Renal pelvis (tissue), 4 donors: ENCODE data around the gene SMIM10L2A. TPM values are rescaled to one million over a fixed set of nuclear protein-coding genes. Genes with fewer than 3 reads are reported as not detected.
"Not testable (repeated sequence)": the region's sequence is repeated elsewhere in the genome, so short reads cannot be mapped to it uniquely, and the experiment has no call there.

ENCODE experiments used
- DNase-seq: peaks from one replicate; pipeline ENCODE4 v3.0.0-alpha.2; 2013
- polyA plus RNA-seq, 3 donors: library from polyadenylated mRNA; unstranded; fragments of 120-200 nt; gene quantifications; one replicate each; pipeline ENCODE4 v1.2.1, GENCODE V29; 2013; ENCODE audit not compliant: insufficient read length in 3 of 3

SMIM10L2A gene
- polyA plus RNA-seq, 3 donors, result 11.3 to 12.8 (median 11.7) TPM

DNA sequence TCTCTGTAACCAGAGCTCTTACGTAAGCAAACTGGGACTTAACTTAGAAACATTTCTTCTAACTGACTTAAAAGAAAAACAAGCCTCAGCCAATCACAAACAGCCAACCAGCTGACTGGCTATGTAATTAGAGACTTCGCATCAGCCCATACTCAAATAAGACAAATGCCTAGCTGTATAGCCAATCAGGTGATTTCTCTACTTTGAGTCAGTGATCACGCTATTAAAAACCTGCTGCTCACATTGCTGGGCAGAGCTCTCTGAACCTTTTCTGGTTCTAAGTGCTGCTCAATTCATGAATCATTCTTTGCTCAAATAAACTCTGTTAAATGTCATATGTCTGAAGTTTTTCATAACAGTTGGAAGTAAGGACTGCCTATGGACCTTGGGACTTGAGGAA is 9.9 kb upstream of the SMIM10L2A start:
- no peak for DNase-seq

DNA sequence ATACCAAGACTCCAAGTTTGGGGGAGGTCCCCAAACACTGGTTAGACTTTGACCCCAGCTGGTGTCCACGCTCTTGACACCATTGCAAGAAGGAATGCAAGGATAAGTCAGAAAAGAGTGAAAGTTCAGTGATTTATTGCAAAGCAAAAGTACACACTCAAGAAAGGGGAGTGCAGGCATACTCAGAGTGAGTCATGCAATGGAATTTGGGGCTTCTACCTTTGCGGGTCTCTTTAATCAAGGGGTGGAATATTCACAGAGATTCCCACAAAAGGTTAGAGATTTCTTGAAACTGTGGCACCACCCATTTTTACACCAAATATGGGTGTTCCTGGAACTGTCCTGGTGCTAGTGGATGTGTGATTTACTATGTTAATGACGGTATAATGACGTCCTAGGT is 5.2 kb upstream of the SMIM10L2A start:
- no peak for DNase-seq

GRCh38 chrX:135420831-135421230 is 913 bp upstream of the SMIM10L2A start:
- DNase-seq, result no peak

DNA sequence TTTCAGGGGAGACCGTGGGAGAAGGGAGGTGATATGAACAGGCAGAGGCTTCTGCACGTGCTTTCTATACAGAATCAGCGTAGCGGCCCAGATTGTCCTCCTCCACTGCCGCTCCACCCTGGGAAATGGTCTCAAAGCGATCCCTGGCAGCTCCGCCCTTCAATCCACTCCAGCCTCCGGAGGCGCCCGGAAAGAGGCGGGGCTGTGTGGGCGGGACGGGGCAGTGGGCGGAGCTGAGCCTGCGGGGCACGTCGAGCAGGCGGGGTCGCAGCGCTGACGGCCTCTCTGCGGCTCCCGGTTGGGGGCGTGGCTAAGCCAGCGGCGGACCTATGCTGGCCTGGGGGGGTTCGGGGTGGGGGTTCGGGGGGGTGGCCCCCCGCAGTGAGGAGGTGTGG is 210 bp upstream of the SMIM10L2A start:
- DNase-seq, result peak; percentile 78

DNA sequence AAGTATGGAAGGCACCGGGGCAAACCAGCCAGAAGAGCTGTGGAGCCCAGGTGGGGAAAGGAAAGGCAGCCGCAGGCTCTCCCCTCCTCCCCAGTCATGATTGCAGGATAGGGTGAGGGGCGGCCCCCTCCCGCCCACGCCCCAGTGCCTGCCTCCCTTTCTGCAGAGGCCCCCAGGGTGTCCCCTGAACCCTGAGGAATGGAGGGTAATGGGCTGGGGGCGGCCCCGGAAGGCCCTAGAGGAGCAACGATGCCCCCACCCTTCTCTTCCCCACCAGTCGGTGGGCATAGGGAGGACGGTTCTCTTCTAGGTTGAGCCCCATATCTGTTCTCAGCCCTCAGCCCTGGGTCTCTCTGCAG is 1.0 kb downstream of the SMIM10L2A start:
- DNase-seq, result not testable (repeated sequence)

DNA sequence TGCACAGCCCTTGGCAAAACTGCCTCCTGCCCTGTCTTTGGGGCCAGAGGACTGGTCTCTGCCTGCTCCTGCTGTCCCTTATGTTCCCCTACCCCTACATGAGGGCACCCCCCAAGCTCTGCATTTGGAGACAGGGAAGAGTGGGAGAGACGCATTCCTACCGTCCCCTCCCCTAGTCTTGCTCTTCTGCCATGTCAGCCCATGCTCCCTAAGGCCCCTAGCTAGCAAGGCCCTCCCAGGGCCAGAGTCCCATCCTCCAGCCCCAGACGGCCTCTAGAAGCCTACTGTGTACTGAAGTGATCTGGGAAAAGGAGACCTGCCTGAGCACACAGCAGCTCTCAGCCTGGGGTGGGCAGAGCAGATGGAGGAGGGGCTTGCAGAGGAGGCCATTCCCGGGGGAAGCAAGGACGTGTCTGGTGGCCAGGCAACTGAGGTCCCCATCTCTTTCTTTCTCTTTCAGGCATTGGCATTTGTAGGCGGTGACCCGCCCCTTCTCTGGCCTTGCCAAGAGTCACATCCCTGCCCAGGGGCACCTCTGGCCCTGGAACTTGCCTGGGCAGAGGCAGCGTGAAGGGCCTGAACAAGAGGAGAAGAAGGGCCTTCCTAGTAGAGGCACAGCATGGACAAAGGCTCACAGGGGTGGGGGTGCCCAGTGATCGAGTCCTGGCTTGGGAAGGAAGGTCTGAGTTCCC is 1.6 kb downstream of the SMIM10L2A start:
- not testable (repeated sequence) for DNase-seq

GRCh38 chrX:135424469-135424868 is 2.7 kb downstream of the SMIM10L2A start:
- DNase-seq, result no peak

DNA sequence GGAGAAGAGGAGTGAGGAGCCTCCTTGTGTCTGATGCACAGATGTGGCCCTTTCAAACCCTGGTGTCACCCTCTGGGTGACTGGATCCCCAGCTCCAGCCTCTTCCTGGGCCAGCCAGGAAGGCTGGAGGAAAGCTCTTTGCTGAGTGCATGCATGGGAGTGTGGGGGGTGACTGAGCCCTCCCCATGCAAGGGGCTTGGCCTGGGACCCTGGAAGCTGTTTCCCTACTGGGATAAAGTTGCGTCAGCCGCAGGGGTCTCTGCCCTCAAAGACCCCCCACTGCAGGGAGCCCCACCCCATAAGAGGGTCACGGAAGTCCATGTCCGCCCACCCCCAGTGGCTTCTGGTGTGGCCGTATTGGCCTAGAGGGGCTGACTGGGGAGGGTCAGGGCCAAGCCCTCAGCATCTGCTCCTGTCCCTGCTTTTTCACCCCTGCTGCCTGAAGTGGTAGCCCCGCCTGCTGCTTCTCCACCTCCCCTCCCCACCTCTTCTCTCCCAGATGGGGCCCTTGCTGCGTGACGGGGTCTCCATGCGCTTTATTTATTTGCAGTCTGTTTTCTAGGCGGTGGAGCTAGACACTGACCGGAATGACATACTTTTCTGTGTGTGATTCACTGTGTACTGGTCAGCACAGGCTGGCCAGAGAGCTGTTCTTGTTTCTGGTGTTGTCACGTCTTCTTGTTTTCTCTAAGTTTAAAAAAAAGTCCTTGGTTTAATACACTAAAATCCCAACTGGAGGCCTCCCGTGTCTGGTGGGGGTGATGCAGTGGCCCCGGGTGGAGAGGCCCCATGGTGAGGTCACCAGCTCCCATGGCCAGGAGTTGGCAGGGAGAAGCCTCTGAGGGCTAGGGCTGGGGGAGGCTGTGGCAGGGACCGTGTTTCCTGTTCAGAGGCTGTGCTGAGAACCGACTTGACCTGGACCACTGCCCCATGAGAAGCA is 3.6 kb downstream of the SMIM10L2A start:
- DNase-seq, result peak; percentile 11

DNA sequence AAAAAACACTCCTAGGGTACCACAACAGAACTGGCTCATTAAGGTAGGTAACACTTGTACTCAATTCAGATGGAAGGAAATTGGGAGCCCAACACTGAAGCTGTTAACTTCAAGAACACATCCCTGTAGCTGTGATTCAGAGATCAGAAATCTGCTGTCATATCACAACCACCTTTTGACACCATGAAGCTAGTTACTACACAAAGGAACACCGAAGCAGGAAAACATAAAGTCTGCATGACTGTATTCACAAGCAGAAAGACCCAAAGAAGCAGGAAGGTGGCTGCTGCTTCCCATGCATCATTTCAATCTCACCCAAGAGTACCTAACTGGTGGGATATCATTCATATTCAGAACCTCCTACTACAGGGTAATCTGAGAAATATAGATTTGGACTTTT is 7.7 kb downstream of the SMIM10L2A start:
- no peak for DNase-seq

DNA sequence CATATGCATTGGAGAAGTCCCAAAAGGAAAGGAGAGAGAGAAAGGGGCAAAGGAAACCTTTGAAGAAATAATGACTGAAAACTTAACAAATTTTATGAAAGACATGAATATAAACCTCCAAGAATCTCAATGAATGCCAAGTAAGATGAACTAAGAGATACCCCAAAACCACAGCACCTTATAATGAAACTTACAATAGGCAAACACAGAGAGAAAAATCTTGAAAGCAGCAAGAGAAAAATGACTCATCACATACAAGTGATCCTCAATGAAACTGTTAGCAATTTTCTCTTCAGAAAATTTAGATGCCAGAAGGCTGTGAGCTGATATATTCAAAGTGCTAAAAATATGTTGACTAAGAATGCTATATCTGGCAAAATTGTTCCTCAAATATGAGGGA is 10.1 kb downstream of the SMIM10L2A start:
- no peak for DNase-seq

GRCh38 chrX:135432453-135432852 is 10.7 kb downstream of the SMIM10L2A start:
- no peak for DNase-seq

DNA sequence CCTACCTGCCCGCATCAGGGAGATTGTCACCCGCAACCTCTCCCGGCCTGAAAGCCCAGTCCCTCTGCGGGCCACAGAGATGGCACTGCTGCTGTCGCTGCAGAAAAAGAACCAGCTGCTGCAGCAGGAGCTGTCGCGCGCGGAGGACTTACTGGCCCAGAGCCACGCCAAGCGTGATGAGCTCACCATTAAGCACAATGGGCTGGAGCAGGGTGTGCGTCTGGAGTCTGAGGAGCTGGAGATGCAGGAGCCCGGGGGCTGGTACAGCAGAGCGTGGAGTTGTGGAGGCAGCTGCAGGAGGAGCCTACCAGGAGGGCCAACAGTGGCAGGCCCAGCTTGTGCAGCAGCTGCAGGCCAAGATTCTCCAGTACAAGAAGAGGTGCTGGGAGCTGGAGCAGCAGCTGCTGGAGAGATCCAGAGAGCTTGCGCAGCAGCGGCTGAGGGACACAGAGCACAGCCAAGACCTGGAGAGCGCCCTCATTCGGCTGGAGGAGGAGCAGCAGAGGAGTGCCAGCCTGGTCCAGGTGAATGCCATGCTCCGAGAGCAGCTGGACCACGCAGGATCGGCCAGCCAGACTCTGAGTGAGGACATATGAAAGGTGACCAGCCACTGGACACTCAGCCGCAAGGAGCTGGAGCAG is 11.3 kb downstream of the SMIM10L2A start:
- DNase-seq, result no peak

DNA sequence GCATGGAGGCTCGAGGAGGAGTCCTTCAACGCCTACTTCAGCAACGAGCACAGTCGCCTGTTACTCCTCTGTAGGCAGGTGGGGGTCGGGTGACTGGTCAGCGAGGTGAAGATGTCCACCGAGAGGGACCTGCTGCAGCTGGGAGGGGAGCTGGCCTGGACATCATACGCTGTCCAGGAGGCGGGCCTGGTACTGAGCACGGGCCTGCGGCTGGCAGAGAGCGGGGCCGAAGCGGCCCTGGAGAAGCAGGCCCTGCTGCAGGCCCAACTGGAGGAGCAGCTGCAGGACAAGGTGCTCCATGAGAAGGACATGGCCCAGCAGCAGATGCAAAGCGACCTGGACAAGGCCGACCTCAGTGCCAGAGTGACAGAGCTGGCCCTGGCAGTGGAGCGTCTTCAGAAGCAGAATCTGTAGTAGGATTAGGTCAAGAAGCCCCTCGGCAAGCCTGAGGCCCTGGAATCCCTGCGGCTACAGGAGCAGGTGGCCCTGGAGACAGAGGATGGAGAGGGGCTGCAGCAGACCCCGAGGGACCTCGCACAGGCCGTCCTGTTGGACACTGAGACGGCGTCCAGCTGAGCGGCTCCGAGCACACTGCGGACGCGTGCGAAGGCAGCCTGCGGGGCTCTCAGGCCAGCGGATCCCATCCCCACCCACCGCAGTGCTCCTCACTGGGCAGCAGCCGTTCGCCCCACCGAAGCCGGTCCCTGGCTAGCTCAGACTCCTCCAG is 11.9 kb downstream of the SMIM10L2A start:
- DNase-seq, result no peak

DNA sequence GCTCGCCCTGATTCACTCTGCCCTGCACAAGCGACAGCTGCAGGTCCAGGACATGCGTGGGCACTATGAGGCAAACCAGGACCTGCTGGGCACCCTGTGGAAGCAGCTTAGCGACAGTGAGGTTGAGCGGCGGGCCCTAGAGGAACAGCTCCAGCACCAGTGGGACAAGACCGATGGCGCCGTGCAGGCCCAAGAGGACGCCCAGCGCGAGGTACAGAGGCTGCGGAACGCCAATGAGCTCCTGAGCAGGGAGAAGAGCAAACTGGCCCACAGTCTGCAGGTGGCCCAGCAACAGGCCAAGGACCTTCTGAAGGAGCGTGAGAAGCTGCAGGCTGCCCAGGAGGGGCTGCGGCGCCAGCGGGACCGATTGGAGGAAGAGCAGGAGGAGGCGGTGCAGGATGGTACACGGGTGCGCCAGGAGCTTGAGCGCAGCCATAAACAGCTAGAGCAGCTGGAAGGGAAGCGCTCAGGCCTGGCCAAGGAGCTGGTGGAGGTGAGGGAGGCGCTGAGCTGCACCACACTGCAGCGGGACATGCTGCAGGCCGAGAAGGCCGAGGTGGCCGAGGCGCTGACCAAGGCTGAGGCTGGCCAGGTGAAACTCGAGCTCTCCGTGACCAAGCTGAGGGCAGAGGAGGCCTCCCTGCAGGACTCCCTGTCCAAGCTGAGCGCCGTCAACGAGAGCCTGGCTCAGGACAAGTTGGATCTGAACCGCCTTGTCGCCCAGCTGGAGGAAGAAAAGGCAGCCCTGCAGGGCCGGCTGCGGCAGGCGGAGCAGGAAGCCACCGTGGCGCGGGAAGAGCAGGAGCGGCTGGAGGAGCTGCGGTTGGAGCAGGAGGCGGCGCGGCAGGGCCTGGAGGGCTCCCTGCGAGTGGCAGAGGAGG is 12.8 kb downstream of the SMIM10L2A start:
- DNase-seq, result no peak

GRCh38 chrX:135435139-135435922 is 13.6 kb downstream of the SMIM10L2A start:
- no peak for DNase-seq

GRCh38 chrX:135435933-135436332 is 14.2 kb downstream of the SMIM10L2A start:
- no peak for DNase-seq

GRCh38 chrX:135436456-135436855 is 14.7 kb downstream of the SMIM10L2A start:
- no peak for DNase-seq

DNA sequence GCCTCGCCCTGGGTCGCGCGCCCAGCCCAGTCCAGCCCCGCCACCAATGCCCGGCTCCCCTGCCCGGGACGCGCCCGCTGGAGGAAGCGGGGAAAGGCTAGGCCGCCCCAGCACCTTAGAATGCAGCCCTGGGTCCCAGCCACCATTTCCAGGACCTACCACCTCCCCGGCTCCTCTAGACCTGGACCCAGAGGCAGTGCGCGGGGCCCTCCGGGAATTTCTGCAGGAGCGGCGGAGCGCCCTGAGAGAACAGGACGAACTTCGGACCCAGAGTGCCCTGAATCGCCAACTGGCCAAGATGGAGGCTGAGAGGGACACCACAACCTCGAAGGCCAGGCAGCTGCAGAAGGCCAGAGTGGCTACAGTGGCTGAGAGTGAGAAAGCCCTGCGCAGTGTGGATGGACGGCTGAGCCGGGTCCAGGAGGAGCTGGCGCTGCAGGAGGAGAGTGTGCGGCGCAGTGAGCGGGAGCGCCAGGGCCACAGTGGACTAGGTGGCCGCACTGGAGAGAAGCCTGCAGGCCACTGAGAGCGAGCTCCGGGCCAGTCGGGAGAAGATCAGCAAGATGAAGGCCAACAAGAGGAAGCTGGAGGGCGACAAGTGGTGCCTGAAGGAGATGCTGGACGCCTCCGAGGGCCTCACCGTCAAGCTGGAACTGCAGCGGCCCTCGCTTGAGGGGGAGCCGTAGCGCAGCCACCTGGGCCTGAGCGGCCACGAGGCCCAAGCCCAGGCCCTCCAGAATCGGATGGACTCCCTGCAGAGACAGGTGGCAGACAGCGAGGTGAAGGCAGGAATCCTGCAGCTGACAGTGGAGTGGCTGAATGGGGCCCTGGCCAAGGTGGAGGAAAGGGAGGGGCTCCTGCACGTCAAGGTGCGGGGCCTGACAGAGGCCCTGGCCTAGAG is 15.5 kb downstream of the SMIM10L2A start:
- DNase-seq, result no peak
